ENCODE measurements around the gene AHCYL2. TPM values are rescaled to one million over a fixed set of nuclear protein-coding genes. Genes with fewer than 3 reads are reported as not detected.
"Not testable (repeated sequence)": the region's sequence is repeated elsewhere in the genome, so short reads cannot be mapped to it uniquely, and the experiment has no call there.

AHCYL2 gene
- total RNA-seq, 1 experiment from 2014 or later: 4.8 TPM

DNA sequence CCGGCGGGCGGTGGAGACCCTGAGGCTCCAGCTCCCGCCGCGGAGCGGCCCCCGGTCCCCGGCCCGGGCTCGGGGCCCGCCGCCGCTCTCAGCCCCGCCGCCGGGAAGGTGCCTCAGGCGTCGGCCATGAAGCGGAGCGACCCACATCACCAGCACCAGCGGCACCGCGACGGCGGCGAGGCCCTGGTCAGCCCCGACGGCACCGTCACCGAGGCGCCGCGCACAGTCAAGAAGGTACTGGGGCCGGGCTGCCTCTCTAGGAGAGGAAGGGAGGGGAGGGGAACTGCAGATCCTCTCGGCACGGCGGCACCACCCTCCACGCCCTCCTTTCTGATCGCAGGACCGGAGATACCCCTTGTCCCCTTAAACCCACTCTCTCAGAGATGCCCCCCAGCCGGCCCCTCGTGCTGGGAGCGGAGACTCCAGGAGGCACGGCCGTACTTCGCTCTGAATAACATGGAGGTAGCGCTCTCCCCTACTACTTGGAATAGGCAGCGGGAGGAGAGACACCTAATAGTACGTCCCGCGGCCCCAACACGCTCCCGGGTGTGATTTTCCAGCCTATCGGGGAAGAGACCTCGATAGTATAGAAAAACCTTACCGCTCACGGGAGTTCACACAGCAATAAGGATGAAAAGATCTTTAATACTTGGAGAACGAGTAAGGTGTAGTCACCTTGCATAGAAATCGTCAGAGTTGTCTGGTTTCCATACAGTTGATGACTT lies 538 bp downstream of the AHCYL2 start:
- no peaks in the 10 kb centered on the region for H3K9me3 ChIP-seq
- H3K4me3 ChIP-seq: peak overlapping the region; percentile 61
- peak; percentile 41 for DNase-seq
- no peaks in the 10 kb centered on the region for H3K27me3 ChIP-seq
- no peaks in the 10 kb centered on the region for H3K36me3 ChIP-seq

DNA sequence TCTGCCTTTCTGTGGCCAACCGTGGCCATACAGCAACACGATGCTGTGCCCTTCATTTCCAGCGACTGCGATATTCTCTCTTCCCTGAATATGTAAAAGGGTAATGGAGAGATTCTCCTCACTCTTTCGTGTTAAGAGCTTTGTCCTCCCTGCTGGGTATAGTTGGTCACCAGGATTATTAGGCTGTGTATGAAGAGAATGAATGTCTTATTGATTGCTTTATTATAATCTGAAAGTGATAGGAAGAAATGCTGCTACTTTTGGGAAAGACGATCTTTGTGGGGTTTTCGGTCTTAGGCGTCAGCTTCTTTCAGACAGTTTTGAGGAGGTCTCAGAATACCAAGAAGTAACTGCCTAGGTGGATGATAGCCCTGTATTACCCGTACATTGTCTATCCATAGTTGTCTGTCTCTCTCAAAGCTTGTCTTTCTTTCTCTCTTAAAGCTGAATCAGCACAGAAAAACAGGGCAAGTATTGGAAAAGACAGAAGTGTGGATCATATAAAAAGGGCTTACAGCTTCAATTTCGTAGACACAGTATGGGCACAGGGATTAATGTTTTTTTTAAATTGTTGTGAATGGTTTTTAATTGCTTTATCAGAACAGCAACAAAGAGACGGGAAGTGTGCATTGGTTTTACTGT lies 1.2 kb downstream of the AHCYL2 start:
- Histone ChIP-seq H3K27me3 (no peaks in the 10 kb centered on the region), H3K36me3 (no peaks in the 10 kb centered on the region), H3K9me3 (no peaks in the 10 kb centered on the region), H3K4me3 (peak overlapping the region; percentile 61)
- no peak for DNase-seq

- Histone ChIP-seq H3K9me3 (no peaks in the 10 kb centered on the region), H3K27me3 (no peaks in the 10 kb centered on the region), H3K36me3 (no peaks in the 10 kb centered on the region), H3K4me3 (no peak overlapping the region)
- DNase-seq: no peak
Measured at GRCh38 chr7:129227646-129228578, 3.1 kb downstream of the AHCYL2 start.

DNA sequence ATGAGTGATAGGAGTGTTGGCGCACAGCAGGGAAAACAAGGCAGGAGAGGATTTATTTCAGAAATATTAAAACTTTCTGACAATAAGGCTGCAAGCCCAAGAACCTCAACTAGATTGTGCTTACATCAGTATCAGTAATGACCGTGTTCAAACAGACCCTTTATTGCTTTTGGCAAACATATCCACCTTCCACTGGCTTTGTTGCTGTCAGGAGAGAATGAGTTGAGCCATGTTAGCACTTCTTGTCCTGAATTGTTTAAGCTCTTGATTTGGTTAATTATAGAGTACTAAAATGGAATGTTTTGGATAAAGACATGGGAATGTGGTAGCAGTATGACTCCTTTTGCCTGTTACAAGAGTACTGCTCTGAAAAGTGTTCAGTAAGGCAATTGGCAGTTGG lies 3.8 kb downstream of the AHCYL2 start:
- Histone ChIP-seq H3K27me3 (no peaks in the 10 kb centered on the region), H3K4me3 (no peak overlapping the region), H3K36me3 (no peaks in the 10 kb centered on the region), H3K9me3 (no peaks in the 10 kb centered on the region)
- no peak for DNase-seq

DNA sequence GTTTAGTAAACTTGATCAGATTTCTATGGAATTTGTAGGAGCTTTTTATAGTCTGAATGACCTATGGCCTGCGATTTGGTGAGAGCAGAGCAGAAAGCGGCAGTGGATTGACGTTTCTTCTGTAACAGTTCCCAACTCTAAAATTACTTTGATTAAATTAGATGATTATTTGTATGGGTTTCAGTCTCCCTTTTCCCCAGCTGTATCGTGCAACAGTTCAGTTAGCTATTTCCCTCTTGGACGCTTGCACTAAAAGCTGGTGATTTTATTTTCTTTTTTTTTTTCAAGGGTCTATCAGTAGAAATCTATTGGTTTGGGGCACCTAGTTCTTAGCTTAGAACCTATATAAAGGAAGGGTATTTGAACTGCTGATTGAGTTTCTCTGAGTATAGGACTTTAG lies 6.8 kb downstream of the AHCYL2 start:
- Histone ChIP-seq H3K9me3 (no peaks in the 10 kb centered on the region), H3K27me3 (no peaks in the 10 kb centered on the region), H3K4me3 (no peak overlapping the region), H3K36me3 (no peaks in the 10 kb centered on the region)
- DNase-seq: no peak

- no peak for DNase-seq
- no peaks in the 10 kb centered on the region for H3K36me3 ChIP-seq
- H3K27me3 ChIP-seq: no peaks in the 10 kb centered on the region
- no peaks in the 10 kb centered on the region for H3K9me3 ChIP-seq
- H3K4me3 ChIP-seq: no peak overlapping the region
Measured at GRCh38 chr7:129238546-129238945, 13.7 kb downstream of the AHCYL2 start.

GRCh38 chr7:129240119-129240820 lies 15.4 kb downstream of the AHCYL2 start:
- Histone ChIP-seq H3K27me3 (no peaks in the 10 kb centered on the region), H3K4me3 (no peak overlapping the region)
- DNase-seq: no peak

DNA sequence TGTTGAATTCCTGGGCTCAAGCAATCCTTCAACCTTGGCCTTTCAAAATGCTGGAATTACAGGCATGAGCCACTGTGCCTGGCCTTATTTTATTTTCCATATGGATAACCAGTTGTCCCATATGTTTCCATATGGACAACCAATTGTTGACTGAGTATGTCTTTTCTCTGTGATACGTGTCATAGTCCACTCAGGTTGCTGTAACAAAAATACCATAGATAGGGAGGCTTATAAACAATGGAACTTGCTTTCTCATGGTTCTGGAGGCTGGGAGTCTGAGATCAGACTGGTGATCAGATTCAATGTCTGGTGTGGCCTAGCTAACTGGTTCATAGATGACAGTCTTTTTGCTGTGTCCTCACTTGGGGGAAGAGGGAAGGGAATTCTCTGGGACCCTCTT lies 19.4 kb downstream of the AHCYL2 start:
- H3K36me3 ChIP-seq: no peaks in the 10 kb centered on the region

More at GRCh38 chr7:129240119-129240820, 15.4 kb downstream of the AHCYL2 start:
- H3K9me3 ChIP-seq: no peaks in the 10 kb centered on the region
- no peaks in the 10 kb centered on the region for H3K36me3 ChIP-seq

GRCh38 chr7:129245533-129245932 lies 20.7 kb downstream of the AHCYL2 start:
- DNase-seq: no peak
- H3K27me3 ChIP-seq: no peaks in the 10 kb centered on the region
- H3K4me3 ChIP-seq: no peak overlapping the region
- no peaks in the 10 kb centered on the region for H3K9me3 ChIP-seq
- H3K36me3 ChIP-seq: no peaks in the 10 kb centered on the region

More for the DNA sequence above, 19.4 kb downstream of the AHCYL2 start:
- Histone ChIP-seq H3K9me3 (no peaks in the 10 kb centered on the region), H3K27me3 (no peaks in the 10 kb centered on the region), H3K4me3 (no peak overlapping the region)
- no peak for DNase-seq

- Histone ChIP-seq H3K9me3 (no peaks in the 10 kb centered on the region), H3K36me3 (no peaks in the 10 kb centered on the region), H3K27me3 (no peaks in the 10 kb centered on the region), H3K4me3 (no peak overlapping the region)
- DNase-seq: no peak
Measured at GRCh38 chr7:129247087-129247486, 22.3 kb downstream of the AHCYL2 start.

DNA sequence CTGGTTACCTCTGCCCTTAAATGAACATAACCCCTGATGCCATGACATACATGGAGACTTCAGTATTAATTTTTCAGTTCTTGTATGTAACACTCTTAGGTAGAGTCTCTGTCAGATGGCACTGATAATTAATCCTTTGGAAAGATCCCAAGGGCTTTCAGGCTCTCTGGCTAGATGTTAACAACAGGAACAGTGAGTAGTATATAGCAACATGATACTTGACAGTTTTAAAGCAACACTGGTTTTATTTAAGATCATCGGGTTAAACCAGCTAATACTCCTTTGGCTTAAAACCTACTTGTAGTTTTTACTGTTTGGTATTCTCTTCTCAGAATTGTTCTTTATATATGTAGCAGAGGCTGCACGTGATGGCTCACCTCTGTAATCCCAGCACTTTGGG lies 27.3 kb downstream of the AHCYL2 start:
- Histone ChIP-seq H3K9me3 (no peaks in the 10 kb centered on the region), H3K4me3 (no peak overlapping the region), H3K27me3 (no peaks in the 10 kb centered on the region), H3K36me3 (no peaks in the 10 kb centered on the region)
- no peak for DNase-seq

GRCh38 chr7:129252603-129253002 lies 27.8 kb downstream of the AHCYL2 start:
- DNase-seq, H3K9me3 ChIP-seq, H3K27me3 ChIP-seq, H3K4me3 ChIP-seq, H3K36me3 ChIP-seq: not testable (repeated sequence)

GRCh38 chr7:129255800-129256199 lies 31.0 kb downstream of the AHCYL2 start:
- Histone ChIP-seq H3K27me3 (no peaks in the 10 kb centered on the region), H3K4me3 (no peak overlapping the region), H3K36me3 (no peaks in the 10 kb centered on the region), H3K9me3 (no peaks in the 10 kb centered on the region)
- DNase-seq: no peak

- DNase-seq: no peak
- Histone ChIP-seq H3K27me3 (no peaks in the 10 kb centered on the region), H3K4me3 (no peak overlapping the region), H3K36me3 (no peaks in the 10 kb centered on the region), H3K9me3 (no peaks in the 10 kb centered on the region)
Measured at GRCh38 chr7:129256221-129256620, 31.4 kb downstream of the AHCYL2 start.

DNA sequence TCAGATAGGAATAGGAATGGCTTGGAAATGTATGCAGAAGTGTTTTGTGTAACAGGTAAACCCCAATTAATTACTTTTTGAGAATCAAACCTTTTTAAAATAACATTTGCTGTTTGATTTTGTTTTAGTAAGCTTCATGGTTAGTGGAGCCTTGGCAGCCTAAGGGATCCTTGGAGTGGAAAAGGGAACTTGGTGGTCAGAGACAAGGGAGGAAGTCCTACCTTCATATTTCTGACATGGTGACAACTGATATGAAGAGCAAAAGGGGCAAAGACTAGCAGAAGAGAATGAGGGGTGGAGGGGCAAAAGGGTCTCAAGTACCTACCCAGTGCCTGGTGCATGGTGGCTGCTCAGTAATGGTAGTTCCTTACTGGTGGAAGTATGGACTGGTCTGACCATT lies 32.3 kb downstream of the AHCYL2 start:
- Histone ChIP-seq H3K9me3 (no peaks in the 10 kb centered on the region), H3K27me3 (no peaks in the 10 kb centered on the region), H3K36me3 (no peaks in the 10 kb centered on the region), H3K4me3 (no peak overlapping the region)
- no peak for DNase-seq

DNA sequence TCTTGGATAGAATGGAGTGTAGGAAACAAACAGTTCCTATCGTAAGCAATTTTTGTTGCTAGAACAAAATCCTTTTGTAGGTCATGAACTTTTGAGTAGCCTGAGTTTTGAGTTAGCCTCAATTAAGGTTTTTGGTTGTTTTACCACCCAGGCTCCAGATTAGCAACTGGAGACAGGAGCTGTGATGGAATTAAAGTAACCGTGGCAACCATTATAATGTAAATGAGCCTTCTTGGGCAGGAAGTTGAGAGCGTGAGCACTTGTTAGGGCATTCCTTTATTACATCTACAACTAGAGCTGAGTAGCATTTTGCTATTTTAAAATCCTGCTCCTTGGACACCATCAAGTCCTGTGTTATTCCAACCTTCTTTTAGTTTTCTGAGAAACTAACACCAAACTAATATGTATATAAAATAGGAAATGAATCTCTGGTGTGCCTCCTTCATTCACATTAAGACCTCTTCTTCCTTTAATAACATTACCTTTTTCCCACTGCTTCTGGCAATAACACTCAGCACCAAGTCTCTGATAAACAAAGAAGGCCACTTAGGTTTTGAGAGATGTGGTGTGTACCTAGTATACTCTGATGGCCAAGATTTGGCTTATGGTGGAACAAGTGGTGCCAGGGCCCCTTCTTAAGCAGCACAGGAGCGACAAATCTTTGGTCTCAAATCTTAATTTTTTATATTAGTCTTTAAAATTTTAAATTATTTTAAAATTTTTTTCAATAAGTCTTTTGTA lies 34.0 kb downstream of the AHCYL2 start:
- no peak for DNase-seq
- H3K36me3 ChIP-seq: no peaks in the 10 kb centered on the region
- H3K27me3 ChIP-seq: no peaks in the 10 kb centered on the region
- H3K9me3 ChIP-seq: no peaks in the 10 kb centered on the region
- H3K4me3 ChIP-seq: no peak overlapping the region
